Upper lobe of right lung (tissue), 1 donor: Measurements from ENCODE around the gene SNX7. TPM values are rescaled to one million over a fixed set of nuclear protein-coding genes. Genes with fewer than 3 reads are reported as not detected.

ENCODE experiments used
- ATAC-seq: fragments of 200-7000 bp; cut with Tn5 transposase; one replicate; pipeline ENCODE4 v1.9.1; 2020; ENCODE audit warnings: mild to moderate bottlenecking, moderate library complexity
- DNase-seq: peaks from one replicate; pipeline ENCODE4 v3.0.0-alpha.2; 2020
- H3K27ac ChIP-seq: fragments of 200-600 bp; one replicate; pipeline ENCODE4 v1.8.0; 2022
- H3K27me3 ChIP-seq: fragments of 200-600 bp; one replicate; pipeline ENCODE4 v1.8.0; 2022; ENCODE audit warnings: mild to moderate bottlenecking
- H3K36me3 ChIP-seq: fragments of 200-600 bp; one replicate; pipeline ENCODE4 v1.8.0; 2022
- H3K4me1 ChIP-seq: fragments of 200-600 bp; one replicate; pipeline ENCODE4 v1.8.0; 2022
- H3K4me3 ChIP-seq: fragments of 200-600 bp; one replicate; pipeline ENCODE4 v1.8.0; 2022; ENCODE audit warnings: mild to moderate bottlenecking
- H3K9me3 ChIP-seq: fragments of 200-600 bp; one replicate; pipeline ENCODE4 v1.8.0; 2022
- CTCF ChIP-seq: fragments of 200-600 bp; IDR thresholded peaks from one replicate; pipeline ENCODE4 v1.8.0; 2022; ENCODE audit warnings: antibody characterized with exemption
- intact Hi-C: fragments of 100-400 bp; cut with DNase I; formaldehyde crosslinking; loops from one replicate; pipeline ENCODE4 v1.11.0; 2022
- total RNA-seq: library from RNA; stranded (reverse); fragmentation: NEBNext Ultra II Directional; extraction: Animal tissue kit (Norgen Biotek cat#: 25700); gene quantifications from one replicate; pipeline ENCODE4 v1.2.1, GENCODE V29; 2021
- donor health status: DM: no; HTN: yes; CAD: no; lungs with severe emphysema.

Gene SNX7
- total RNA-seq, 1 donor from 2014 or later, result 14.8 TPM

- no peak for TF ChIP-seq CTCF
- no peaks in the 10 kb centered on the region for H3K4me1 ChIP-seq
Measured at GRCh38 chr1:98681812-98682211, 20.3 kb downstream of the SNX7 start.

DNA sequence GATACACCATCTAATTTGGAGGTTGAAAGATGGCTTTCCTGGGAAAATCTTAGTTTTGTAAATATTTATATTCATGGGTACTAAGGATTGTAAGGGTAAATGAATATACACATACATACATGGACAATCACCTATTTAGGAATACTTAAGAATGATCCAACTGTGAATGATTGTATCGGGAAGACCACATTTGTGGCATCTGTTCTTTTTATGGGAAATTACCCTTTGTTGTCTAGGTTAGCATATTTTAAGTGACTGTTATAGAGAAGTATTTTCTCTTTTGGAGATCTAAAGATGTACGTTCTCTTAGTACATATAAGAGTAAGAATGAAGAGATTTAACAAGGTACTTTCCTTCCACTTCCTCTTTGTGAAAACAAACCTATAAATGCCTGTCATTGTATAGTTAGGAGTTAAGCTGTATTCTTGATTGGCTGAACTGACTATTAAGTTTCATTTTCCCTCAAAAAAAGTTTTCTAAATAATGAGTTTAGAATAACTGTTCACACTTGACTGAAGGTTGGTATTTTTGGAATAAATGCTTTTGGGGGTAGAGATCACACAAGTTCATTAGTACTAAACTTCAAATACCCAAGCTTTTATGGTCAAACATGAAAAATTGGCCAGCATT, 26.7 kb downstream of the SNX7 start:
- Histone ChIP-seq H3K27me3 (no peaks in the 10 kb centered on the region), H3K4me1 (no peaks in the 10 kb centered on the region), H3K4me3 (no peak overlapping the region), H3K9me3 (no peaks in the 10 kb centered on the region), H3K27ac (no peak overlapping the region), H3K36me3 (peaks cover 6% of the 10 kb centered on the region)
- DNase-seq (no peak), ATAC-seq (no peak)
- intact Hi-C loops, result no loop called here
- TF ChIP-seq CTCF, result no peak

More at GRCh38 chr1:98681812-98682211, 20.3 kb downstream of the SNX7 start:
- DNase-seq (no peak), ATAC-seq (no peak)
- intact Hi-C loops, result no loop called here
- no peaks in the 10 kb centered on the region for H3K9me3 ChIP-seq
- H3K27me3 ChIP-seq, result no peaks in the 10 kb centered on the region
- H3K4me3 ChIP-seq, result no peak overlapping the region
- peaks cover 6% of the 10 kb centered on the region for H3K36me3 ChIP-seq
- H3K27ac ChIP-seq, result no peak overlapping the region

DNA sequence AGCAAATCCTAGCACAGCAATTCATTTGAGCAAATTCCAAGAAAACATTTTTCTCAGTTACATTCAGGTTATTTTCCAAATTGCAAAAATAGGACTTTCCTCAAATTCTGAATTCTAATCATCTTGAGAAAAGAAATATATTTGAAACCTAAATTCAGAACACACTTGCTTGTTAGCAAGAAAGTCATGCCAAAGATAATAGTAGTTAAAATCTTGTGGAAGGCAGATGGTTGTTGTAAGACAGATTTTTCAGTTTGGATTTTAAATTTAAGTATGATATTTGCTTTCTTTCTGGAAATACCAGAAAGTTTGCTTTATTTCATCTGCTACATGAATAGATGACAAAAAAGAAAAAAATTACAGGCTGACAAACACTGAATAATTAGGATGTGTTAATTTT, 29.1 kb downstream of the SNX7 start:
- TF ChIP-seq CTCF, result no peak
- Histone ChIP-seq H3K4me3 (no peak overlapping the region), H3K27me3 (no peaks in the 10 kb centered on the region), H3K36me3 (peaks cover 6% of the 10 kb centered on the region), H3K27ac (no peak overlapping the region), H3K9me3 (no peaks in the 10 kb centered on the region), H3K4me1 (no peaks in the 10 kb centered on the region)
- intact Hi-C loops, result no loop called here
- DNase-seq, result no peak
- ATAC-seq, result no peak

GRCh38 chr1:98692482-98692881, 31.0 kb downstream of the SNX7 start:
- DNase-seq, result no peak
- no peaks in the 10 kb centered on the region for H3K4me1 ChIP-seq
- no peaks in the 10 kb centered on the region for H3K27me3 ChIP-seq
- TF ChIP-seq CTCF, result no peak
- H3K9me3 ChIP-seq, result no peaks in the 10 kb centered on the region
- no peak overlapping the region for H3K4me3 ChIP-seq
- intact Hi-C loops, result no loop called here
- no peak for ATAC-seq
- H3K36me3 ChIP-seq, result no peaks in the 10 kb centered on the region
- no peak overlapping the region for H3K27ac ChIP-seq

- H3K36me3 ChIP-seq, result no peaks in the 10 kb centered on the region
- H3K27ac ChIP-seq, result no peak overlapping the region
- no peak for DNase-seq
- intact Hi-C loops, result no loop called here
- TF ChIP-seq CTCF, result no peak
- H3K9me3 ChIP-seq, result no peaks in the 10 kb centered on the region
- no peaks in the 10 kb centered on the region for H3K4me1 ChIP-seq
- ATAC-seq, result no peak
- H3K27me3 ChIP-seq, result no peaks in the 10 kb centered on the region
- H3K4me3 ChIP-seq, result no peak overlapping the region
Measured at GRCh38 chr1:98693385-98693784, 31.9 kb downstream of the SNX7 start.

DNA sequence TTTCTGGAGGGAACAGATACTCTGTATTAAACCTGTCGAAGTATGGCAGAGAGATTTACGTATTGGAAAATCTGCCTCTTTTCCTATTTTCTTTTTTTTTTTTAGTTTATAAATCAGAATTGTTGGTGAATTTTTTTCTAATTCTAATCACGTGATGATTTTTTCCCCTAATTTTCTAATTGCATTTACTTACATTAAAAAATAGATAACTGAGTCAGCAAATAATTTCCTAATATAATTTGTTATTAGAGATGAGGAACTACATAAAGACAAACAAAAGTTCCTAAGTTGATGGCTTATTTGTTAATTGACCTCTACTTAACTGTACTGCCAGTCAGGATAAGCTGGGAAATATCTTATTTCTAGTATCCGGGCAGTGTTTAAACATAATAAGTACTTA, 34.6 kb downstream of the SNX7 start:
- Histone ChIP-seq H3K27me3 (no peaks in the 10 kb centered on the region), H3K4me3 (no peak overlapping the region), H3K9me3 (no peaks in the 10 kb centered on the region), H3K4me1 (no peaks in the 10 kb centered on the region), H3K36me3 (no peaks in the 10 kb centered on the region), H3K27ac (no peak overlapping the region)
- intact Hi-C loops, result no loop called here
- DNase-seq (no peak), ATAC-seq (no peak)
- no peak for TF ChIP-seq CTCF
